ENCODE data around the gene GPR137.
"Not testable (repeated sequence)": the region's sequence is repeated elsewhere in the genome, so short reads cannot be mapped to it uniquely, and the experiment has no call there.

The GPR137 gene, protein sequence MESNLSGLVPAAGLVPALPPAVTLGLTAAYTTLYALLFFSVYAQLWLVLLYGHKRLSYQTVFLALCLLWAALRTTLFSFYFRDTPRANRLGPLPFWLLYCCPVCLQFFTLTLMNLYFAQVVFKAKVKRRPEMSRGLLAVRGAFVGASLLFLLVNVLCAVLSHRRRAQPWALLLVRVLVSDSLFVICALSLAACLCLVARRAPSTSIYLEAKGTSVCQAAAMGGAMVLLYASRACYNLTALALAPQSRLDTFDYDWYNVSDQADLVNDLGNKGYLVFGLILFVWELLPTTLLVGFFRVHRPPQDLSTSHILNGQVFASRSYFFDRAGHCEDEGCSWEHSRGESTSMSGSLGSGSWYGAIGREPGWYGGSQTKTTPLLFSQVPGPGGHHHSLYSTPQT

DNA sequence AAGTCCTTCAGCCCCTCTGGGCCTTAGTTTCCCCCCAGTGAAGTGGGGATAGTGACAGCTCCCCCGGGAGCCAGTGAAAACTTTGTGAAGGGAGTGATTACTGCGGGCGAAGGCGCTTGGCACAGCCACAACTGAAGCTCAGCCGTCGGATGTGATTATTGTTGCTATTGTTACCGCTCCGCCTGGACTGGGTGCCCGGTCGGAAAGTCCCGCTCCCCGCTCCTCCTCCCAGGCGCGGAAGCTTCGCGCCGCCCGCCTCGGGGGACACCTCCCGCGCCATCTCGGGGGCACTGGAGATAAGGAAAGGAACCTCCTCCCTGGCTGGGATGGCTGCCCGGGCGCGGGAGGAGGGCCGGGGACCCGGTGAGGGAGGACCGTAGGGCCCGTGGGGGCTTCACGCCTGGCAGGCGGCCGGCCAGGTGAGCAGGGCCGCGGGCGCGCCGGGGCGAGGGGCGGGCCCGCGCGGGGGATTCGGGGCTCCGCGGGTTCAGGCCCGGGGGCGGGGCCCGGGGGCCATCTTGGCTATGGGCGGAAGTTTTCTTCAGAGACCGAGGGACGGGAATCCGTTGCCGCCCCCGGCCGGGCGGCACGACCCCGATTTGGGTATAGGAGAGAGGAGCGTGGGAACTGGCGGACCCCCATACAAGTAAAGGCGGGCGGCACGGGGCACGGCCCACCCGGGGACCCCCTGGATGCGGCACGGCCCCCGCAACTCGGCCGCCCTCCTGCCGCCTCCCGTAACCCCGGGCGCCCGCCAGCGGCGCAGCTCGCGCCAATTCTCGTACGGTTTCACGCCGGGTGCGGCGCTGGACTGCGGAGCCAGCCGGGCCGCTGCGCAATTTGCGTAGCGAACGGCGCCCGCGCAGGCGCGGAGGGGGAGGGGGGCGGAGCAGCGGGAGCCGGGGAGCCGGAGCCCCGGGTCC, at the start of gene GPR137:
TSS of gene GPR137 (plus strand) at position 887 of the 923 bp plus-strand sequence. CDS start 677 bp downstream, outside the sequence.
- DNase-seq: peak; percentile 55

DNA sequence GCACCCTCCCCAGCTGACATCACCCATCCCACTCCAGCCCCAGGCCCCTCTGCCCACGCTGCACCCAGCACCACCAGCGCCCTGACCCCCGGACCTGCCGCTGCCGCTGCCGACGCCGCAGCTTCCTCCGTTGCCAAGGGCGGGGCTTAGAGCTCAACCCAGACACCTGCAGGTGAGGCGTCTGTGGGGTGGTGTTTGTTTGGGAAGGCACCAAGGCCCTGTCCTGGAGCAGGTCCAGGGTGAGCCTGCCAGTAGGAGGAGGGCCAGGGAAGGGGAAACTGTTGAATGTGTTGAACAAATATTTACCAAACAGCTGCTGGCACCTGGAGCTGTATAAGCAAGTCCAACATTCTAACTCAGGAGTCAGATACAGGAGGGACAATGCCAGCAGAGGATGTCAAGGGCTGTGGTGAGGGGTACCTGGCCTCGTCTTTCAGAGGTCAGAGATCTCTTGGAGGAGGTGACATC, 48.1 kb upstream of the GPR137 start:
- DNase-seq: no peak

DNA sequence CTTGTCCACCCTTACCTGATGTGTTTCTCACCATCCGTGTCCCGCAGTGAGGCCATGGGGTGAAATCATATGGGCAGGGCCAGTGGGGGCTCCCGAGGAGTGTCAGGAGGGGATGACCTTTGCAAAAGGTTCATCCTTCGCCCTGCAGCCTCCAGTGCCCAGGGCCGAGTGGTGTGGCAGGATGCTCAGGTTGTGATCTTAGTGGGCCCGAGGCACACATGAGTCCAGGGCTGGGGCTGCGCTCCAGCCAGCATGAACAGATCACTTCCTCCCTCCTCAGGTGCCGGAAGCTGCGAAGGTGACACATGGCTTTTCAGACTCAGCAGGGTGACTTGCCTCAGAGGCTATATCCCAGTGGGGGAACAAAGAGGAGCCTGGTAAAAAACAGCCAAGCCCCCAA, 47.6 kb upstream of the GPR137 start:
- no peak for DNase-seq

DNA sequence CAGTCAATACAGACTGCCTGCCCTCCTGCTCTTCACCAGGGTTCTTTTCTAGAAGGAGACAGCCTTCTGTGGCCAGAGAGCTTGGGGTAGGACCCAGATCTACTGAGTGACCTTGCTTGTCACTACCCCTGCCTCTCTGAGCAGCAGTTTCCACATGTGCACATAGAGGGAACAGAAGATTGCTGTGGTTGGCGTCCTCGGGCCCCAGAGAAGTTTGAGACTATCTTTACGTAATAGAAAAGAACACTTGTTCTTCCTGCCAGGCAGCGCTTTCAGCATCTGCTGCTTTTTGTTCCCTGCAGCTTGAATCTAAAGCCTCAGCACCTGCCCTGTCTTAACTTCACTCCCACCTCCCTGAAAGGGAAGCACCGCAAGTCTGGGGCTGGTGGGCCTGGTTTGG, 46.6 kb upstream of the GPR137 start:
- no peak for DNase-seq

DNA sequence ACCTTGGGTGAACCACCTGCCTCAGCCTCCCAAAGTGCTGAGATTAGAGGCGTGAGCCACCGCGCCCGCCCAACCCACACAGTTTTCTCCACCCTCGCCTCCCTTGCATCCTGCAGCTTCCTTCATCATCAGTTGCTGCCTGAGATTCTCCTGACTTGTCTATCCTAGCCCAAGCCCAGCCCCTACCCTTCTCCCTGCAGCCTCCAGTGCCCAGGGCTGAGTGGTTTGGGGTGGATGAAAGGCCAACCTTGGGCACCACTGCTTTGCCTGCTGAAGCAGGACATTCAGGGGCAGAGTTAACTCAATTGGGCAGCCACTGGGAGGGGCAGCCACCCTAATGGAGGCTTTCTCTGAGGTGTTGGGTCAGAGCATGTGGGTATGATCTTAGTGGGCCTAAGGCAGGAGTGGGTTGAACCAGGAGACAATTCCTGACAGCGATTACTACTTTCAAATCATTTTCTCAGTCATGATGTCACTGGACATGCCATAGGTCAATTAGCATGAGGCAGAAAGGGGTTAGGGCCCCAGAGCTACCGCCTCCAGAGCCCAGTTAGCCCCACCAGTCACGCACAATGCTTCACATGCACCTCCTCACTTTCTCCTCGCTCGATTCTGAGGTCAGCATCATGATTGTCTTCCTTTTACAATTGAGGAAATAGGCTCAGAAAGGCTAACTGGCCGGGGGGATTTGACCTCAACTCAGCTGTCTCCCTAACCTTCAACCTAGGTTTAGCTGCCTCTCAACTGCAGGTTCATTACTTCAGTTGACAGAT, 45.8 kb upstream of the GPR137 start:
- no peak for DNase-seq

DNA sequence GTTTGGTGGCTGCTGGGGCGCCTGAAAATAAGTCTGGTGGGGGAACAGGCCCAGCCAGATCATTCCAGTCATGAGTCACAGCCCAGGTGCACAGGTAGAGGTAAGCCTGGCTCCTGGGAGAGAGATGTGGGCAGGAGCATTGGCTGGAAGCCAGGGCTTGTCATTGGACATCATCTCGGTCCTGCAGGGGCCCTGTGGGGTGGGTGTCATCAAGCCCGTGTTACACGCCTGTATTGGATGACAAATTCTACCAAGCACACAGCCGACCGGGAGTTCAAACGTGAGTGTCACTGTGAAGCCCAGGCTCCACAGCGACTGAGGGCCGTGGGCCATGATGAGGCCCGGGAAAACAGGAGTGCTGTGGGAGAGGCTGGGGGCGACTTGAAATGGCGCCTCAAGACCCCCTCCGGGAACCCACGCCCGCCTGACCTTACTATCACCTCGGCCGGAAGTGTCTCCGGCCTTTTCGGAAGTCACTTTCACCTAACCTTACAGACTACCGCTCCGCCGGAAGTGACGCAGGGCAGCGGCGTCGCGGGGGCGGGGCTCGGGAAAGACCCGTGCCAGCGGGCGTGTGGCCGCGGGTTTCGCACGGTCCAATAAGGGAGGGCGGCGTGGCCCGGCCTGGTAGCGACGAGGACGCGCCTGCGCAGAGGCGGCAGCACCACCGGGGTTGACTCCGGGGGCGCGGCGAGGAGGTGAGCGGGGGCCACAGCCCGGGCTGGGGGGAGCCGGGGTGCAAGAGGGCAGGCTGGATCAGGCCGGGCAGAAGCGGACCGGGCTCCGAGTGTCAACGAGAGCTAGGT, 45.0 kb upstream of the GPR137 start, which contains the start of gene FKBP2:
TSS of gene FKBP2 (plus strand) at position 661 of the 806 bp plus-strand sequence. CDS start 1,293 bp downstream, outside the sequence.
- DNase-seq: peak; percentile 87

DNA sequence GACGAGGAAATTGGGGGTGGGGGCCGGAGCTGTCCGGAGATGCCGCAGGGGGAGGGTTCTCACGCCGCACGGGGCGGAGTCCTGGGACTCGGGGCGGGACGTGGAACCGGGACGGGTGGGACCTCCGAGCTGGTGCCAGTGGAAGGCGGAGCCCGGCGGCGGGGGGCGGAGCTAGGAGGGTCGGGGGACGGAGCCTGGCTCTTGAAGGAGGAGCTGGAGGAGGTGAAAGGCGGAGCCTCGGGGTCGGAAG, 44.5 kb upstream of the GPR137 start:
- DNase-seq: peak; percentile 88

DNA sequence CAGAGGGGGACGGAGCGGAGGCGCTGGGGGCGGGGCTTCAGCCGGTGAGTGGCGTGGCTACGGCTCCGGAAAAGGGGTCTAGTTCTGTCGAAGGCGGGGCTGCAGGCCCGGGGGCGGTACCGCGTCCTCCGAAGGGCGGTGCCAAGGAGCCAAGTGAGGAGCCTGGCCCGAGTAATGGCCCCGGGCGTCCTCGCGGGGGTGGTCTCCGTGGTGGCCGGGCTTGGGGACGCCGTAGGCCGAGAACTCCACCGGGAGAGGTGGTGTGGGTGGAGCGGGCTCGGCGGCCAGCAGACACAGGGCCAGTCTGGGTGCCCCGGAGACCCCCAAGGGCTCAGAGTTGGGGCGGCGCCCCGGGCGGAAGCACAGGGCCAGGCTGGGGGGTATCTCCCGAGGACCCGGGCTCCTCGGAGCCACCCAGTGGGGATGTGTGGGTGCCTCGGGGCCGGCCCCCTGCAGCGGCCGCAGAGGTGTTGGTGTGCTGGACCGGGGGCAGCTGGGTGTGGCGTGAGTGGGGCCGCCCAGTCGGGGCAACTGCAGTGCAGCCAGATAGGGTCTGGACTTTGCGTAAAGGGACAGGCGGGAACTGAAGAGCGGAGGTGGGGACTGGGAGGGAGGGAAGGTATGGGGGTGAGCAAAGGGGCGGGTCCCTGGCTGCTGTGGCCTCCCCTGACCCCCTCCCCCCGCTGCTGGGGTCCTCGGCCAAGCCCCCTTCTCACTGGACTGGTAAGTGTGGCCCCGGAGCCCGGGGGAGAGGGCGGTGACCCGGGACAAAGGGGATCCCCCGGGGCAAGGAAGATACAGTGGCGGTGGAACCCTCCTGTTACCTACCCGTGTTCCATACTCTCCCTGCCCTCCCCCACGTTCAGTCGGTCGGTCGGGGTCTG, 43.9 kb upstream of the GPR137 start:
- no peak for DNase-seq

DNA sequence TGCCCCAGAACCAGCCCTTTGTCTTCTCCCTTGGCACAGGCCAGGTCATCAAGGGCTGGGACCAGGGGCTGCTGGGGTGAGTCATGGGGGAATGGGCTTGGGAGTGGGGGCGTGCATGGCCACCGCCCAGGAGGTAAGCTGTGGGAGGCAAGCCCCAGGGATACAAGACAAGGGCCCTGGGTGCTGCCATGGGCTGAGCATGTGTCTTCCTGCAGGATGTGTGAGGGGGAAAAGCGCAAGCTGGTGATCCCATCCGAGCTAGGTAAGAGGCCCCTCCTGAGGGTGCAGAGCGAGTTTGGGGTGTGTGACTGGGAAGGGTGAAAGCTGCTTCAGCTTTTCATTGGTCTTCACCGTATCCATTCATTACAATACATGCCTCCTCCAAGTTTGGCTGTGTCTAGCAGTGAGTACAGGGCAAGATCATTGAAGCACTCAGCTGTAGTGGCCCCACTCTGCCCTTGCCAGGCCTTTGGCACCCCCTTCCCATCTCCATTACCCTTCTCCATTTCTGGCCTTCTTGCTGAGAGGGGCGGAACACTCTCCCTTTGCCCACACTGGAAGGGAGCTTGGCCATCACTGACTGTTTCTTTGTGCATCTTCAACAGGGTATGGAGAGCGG, 42.3 kb upstream of the GPR137 start:
- no peak for DNase-seq

DNA sequence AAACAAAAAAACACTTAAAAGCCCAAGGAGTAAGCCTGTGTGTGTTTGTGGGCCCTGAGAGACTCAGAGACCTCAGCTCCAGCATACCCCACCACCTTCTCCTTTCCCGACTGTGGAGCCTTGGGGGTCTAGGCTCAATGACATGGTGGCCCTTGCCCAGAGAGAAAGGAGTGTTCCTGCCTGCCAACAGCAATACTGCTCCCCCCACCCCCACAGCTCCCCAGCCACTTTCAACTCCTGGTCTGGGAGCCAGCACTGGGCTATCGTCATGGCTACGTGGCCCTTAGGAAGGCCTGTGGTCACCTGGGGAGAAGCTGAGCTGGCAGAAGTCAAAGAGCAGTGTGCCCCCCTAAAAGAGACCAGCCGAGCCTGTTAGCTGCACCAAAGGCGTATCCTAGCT, 41.5 kb upstream of the GPR137 start:
- no peak for DNase-seq

DNA sequence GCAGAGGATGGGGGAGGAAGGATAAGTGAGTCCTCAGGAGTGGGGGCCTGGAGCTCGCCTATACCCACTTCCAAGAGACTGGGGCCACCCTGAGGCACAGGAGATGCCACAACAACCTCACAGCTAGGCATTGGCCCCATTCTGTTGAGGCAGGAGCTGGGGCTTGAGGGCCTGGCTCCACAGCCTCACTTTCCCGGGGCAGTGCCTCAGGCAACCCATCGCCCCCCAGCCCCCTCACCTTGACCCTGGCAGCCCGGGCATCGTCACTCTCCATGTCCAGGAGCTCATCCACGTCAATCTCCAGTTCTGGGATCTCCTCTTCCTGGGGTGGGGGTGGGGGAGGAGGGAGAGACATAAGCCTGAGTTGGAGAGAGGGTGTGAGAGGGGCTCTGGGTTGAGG, 40.7 kb upstream of the GPR137 start:
- DNase-seq: no peak

DNA sequence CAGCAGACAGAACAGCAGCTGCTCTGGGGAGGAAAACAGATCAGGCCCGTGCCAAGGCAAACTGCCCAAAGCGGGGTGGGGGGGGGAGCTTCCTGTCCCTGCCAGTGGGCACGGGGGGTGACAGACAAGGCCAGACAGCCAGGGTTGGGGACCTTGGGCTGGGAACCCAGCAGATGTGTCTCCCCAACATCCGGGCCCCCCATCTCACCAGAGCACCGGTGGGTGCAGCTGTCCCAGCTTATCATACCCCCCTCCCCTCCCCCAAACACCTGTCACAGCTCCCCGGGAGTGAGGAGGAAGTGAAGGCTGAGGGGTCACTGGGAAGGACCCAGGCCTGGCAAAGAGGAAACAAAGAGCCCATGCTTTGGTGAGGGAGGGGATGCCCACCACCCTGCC, 40.2 kb upstream of the GPR137 start:
- DNase-seq: no peak

DNA sequence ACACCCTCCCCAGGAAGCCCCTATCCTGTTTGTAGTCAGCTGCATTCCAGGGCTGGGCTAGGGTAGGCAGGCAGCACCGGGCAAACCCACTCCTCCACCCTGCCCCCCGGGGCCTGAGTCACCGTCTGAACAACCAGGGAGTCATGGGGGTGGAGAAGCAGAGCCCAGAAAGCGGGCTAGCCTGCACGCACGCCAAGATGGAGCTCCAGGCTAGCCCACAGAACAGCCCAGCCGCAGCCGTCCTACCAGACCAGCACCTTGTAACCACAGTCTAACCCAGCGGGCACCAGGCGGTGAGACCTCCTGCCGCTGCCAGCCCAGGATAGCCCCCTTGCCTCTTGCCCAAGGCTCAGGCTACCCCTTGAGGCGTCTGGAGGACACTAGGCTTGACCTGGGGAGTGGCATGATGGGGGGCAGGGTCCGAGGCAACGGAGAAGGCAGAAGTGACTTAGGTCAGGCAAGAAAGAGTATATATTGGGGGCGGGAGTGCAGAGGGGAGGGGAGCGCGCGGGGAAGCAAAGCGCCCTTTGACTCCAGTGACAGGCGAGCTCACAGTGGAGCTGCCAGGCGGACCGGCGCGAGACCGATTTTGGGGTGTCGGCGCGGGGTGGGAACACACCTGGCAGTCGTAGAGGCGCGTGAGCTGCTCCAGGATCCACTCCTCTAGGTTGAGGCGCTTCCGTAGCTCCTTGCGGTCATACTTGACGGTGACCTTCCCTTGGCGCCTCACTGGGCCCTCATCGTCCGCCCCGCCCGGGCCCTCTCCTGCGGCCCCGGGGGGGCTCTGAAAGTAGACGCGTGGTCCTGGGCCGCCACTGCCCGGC, 39.6 kb upstream of the GPR137 start:
- no peak for DNase-seq

DNA sequence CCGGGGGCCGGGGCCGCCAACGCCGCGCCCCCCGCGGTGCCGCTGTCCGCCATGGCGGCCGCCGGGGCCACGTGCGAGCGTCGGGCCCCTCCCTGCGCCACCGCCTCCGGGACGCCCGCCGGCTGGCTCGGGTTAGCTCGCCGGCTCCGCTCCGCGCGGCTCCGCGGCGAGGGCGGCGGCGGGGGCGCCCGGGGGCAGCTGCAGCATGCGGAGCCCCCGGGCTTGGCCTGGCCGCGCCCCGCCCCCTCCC, 39.1 kb upstream of the GPR137 start:
- DNase-seq: not testable (repeated sequence)

DNA sequence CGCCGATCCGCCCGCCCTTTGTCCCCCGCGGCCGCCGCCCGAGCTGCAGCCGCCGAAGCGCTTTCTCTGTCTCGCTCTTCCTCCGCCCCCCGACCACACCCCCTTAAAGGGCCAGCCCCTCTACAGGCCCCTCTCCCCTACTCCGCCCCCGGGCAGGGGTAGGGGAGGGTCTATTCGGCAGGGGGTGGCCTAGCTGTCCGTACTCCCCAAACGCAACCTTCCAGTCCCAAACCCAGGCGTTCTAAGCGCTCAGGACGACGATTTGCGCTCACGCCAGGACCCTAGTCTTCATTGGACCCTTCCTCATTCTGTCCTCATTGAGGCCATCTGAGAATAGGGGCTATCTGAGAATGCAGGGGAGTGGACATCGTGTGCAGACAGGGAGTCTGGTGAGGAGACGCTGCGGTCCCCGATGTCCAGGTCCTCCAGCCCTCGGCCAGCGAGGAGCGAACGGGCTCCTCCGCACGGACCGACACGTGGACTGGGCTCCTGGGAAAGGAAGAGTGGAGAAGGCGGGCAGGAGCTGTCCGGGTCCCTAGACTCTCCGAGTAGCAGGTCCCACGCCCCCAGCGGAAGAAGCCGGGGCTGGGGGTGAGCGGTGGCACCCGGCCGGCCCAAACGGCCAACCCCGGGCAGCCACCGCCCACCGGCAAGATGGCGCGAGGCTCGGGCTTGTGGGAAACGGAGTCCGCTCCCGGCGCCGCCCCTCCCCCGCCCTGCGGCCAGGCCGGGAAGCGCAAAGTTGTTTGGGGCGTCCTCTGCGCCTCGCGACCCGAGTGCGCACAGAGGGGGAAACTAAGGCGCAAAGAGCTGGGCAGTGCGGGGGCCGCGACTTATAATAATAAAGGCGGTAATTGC, 38.5 kb upstream of the GPR137 start, which contains the start of gene PPP1R14B:
TSS of gene PPP1R14B (minus strand) at position 73 of the 858 bp plus-strand sequence. CDS start 270 bp downstream, outside the sequence.
- peak; percentile 46 for DNase-seq

DNA sequence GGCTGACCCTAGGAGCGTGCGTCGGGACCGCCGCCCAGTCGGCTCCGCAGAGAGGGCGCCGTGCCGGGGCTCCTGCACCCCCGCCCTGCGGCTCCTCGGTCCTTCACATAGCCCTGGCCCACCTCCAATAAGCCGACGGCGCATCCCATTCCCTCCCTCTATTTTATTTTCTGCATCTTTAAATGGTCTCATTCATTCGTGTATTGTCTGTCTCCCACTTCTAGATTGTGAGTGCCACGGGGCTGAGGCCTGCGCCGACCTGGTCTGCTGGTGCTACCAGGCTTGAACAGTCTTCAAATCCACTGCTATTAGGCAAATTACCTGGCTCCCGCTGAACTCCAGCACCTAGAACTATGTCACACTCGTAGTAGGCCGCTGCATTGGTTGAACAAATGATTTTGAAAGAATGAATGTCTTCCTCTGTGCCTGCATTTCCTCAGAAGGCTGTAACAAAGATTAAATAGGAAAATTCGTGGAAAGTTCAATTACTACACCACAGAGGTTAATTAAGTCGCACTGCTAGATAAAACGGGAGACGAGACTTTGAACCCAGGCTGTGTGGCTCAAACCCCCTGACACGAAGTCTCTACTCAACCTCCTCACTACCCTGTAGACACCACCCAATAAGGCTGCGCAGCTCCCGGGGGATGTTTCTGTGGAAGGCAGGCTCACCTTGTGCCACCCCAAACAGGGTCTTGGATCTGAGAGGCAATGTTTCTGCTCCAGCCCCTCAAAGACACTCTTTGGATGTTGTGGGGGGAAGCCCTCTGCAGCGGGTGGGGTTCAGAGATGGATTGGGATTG, 37.7 kb upstream of the GPR137 start:
- DNase-seq: no peak

DNA sequence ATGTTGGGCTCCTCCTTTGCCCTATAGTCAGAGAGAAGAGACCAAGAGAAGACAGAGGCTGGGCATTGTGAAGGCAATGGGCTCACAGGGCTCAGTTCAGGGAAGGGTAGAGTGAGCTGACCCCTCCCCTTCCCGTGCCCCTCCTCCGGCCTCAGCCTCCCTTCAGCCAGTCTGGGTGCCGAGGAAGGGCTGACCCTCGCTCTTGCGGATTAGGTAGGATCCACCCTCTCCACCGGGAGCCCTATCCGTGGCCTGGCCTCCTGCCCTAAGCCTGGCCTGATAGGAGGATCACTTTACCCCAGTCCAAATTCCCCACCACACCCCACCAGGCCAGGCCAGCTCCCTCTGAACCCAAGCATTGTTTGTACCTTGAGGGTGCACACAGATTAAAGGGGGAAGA, 37.1 kb upstream of the GPR137 start:
- DNase-seq: no peak

DNA sequence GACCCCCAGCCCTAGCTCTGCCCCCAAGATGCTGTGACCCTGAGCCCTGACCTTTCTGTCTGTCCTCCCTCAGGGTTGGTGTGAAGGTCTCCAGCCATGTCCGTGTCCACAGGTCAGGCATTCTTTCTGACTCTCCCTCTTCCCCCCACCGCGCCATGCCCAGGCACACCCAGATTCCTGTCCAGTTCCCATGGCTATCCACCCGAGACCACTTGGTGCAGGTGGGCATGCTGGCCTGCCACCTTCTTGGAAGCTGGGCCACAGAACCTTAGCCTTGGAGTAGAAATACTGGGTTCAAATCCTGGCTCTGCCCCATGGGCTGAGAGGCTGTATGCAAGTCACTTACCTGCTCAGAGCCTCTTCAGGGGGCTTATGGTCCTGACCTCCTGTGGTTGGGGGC, 36.6 kb upstream of the GPR137 start:
- DNase-seq: no peak

Data from NCI-H1694 treated with DMSO at 0.1 percent for 48 hours (cell line).